PC-3 (cell line): ENCODE results near the gene SPACA1. TPM values are rescaled to one million over a fixed set of nuclear protein-coding genes. Genes with fewer than 3 reads are reported as not detected.

Experiments used
- ATAC-seq: fragments of 200-7000 bp; cut with Tn5 transposase; 2 replicates; pipeline ENCODE4 v1.9.1; 2020; ENCODE audit warnings: mild to moderate bottlenecking, moderate library complexity
- BruUV-seq: library from RNA; stranded (reverse); fragments of 400-500 nt; replicated peaks from 2 replicates; lab custom pipeline; 2021; lab: Mats Ljungman, UMichigan
- CTCF ChIA-PET: fragments of 300-600 bp; sonication (Branson Sonifier 250); formaldehyde crosslinking; loops from one replicate; lab custom pipeline; 2022; ENCODE audit warnings: antibody characterized with exemption; lab: Charles Lee
- POLR2A ChIA-PET: fragments of 300-600 bp; sonication (Branson Sonifier 250); formaldehyde crosslinking; loops from one replicate; lab custom pipeline; 2022; ENCODE audit warnings: antibody characterized with exemption; ENCODE audit not compliant: unreplicated experiment; lab: Charles Lee
- DNase-seq: peaks from one replicate; pipeline ENCODE4 v3.0.0-alpha.2; 2015
- H2AFZ ChIP-seq: fragments of 300-600 bp; sonication (generic); 2 replicates; pipeline ENCODE4 v1.6.0; 2016; ENCODE audit warnings: antibody characterized with exemption, low read length
- H3F3A ChIP-seq: fragments of 300-600 bp; sonication (generic); one replicate; pipeline ENCODE4 v1.6.0; 2017; ENCODE audit warnings: antibody characterized with exemption, low read length, control low read depth, mild to moderate bottlenecking; ENCODE audit not compliant: unreplicated experiment
- H3K27ac ChIP-seq: fragments of 300-600 bp; sonication (generic); 2 replicates; pipeline ENCODE4 v1.5.1; 2016; ENCODE audit warnings: mild to moderate bottlenecking, low read length
- H3K27me3 ChIP-seq: fragments of 300-600 bp; sonication (generic); 2 replicates; pipeline ENCODE4 v1.6.1; 2016; ENCODE audit warnings: low read length, mixed read lengths
- H3K36me3 ChIP-seq: fragments of 300-600 bp; sonication (generic); 2 replicates; pipeline ENCODE4 v1.6.1; 2016; ENCODE audit warnings: low read depth, mixed run types, low read length, mixed read lengths
- H3K4me1 ChIP-seq: fragments of 300-600 bp; sonication (generic); 2 replicates; pipeline ENCODE4 v1.5.1; 2016; ENCODE audit warnings: low read length; ENCODE audit not compliant: insufficient read depth
- H3K4me2 ChIP-seq: fragments of 300-600 bp; sonication (generic); 2 replicates; pipeline ENCODE4 v1.6.0; 2016; ENCODE audit warnings: low read length
- H3K4me3 ChIP-seq: fragments of 300-600 bp; sonication (generic); 2 replicates; pipeline ENCODE4 v1.5.1; 2016; ENCODE audit warnings: mild to moderate bottlenecking, low read length, mixed read lengths
- H3K79me2 ChIP-seq: fragments of 300-600 bp; sonication (generic); 2 replicates; pipeline ENCODE4 v1.6.1; 2017; ENCODE audit warnings: low read length, mixed read lengths
- H3K9ac ChIP-seq: fragments of 300-600 bp; sonication (generic); 2 replicates; pipeline ENCODE4 v1.6.0; 2016; ENCODE audit warnings: mild to moderate bottlenecking, low read length
- H3K9me2 ChIP-seq: fragments of 300-600 bp; sonication (generic); replicated peaks from 2 replicates; pipeline ENCODE4 v1.6.1; 2016; ENCODE audit warnings: mixed run types, low read length, mixed read lengths
- H3K9me3 ChIP-seq: fragments of 300-600 bp; sonication (generic); 2 replicates; pipeline ENCODE4 v1.6.1; 2016; ENCODE audit warnings: low read length, mixed read lengths
- H4K20me1 ChIP-seq: fragments of 300-600 bp; sonication (generic); 2 replicates; pipeline ENCODE4 v1.6.1; 2016; ENCODE audit warnings: low read length, mixed read lengths
- EZH2 ChIP-seq: fragments of 300-600 bp; sonication (generic); IDR thresholded peaks from one replicate; pipeline ENCODE4 v1.6.1; 2017; ENCODE audit warnings: antibody characterized with exemption, mild to moderate bottlenecking, low read length; ENCODE audit not compliant: unreplicated experiment
- EZH2phosphoT487 ChIP-seq: fragments of 300-600 bp; sonication (generic); IDR thresholded peaks from 2 replicates; pipeline ENCODE4 v1.6.1; 2018; ENCODE audit warnings: mild to moderate bottlenecking, antibody characterized with exemption, low read length, borderline replicate concordance
- intact Hi-C: fragments of 100-400 bp; cut with micrococcal nuclease; formaldehyde crosslinking; loops from 2 replicates; pipeline ENCODE4 v1.9.0; 2023
- total RNA-seq: library from RNA; depleted of rRNA; stranded (reverse); fragments of >200 nt; gene quantifications from 2 replicates; pipeline ENCODE4 v1.2.3, GENCODE V29; 2014
- TF ChIP-seq, protein P1 (sequence below): fragments of 300-600 bp; sonication (generic); conservative IDR thresholded peaks from 2 replicates; pipeline ENCODE4 v1.5.1; 2017; ENCODE audit warnings: antibody characterized with exemption, low read depth, mild to moderate bottlenecking, low read length

The SPACA1 gene
- total RNA-seq, 1 experiment from 2014 or later: not detected

DNA sequence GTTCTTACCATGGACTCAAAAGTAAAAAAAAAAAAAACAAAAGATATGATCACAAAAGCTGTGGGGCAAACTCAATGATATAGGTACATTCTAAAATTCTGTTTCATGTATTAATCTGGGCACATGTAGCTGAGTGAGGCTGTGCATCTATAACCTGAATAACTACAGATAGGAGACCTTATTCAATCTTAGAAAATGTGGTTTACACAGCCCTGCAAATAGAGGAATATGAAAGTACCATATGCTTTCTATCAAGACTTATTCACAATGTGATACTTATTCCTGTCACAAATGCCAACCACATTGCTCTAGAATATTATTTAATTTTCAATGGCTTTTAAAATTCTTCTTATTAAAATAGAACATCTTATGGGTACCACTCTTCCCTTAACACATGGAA, 3.1 kb upstream of the SPACA1 start:
- ChIA-PET CTCF (no interaction called here), POLR2A (no interaction called here)
- no peaks in the 10 kb centered on the region for H3K36me3 ChIP-seq
- H3F3A ChIP-seq: no peaks in the 10 kb centered on the region
- H3K79me2 ChIP-seq: no peaks in the 10 kb centered on the region
- H3K9me3 ChIP-seq: no peaks in the 10 kb centered on the region
- DNase-seq (no peak), ATAC-seq (no peak)
- intact Hi-C loops: no loop called here
- no peak overlapping the region for H3K27ac ChIP-seq
- H3K4me1 ChIP-seq: no peaks in the 10 kb centered on the region
- H3K4me2 ChIP-seq: no peak overlapping the region
- no peaks in the 10 kb centered on the region for H4K20me1 ChIP-seq
- no peak overlapping the region for H3K4me3 ChIP-seq
- peaks cover 25% of the 10 kb centered on the region for H3K27me3 ChIP-seq
- BruUV-seq: no TSS peak
- TF ChIP-seq, protein P1, sequence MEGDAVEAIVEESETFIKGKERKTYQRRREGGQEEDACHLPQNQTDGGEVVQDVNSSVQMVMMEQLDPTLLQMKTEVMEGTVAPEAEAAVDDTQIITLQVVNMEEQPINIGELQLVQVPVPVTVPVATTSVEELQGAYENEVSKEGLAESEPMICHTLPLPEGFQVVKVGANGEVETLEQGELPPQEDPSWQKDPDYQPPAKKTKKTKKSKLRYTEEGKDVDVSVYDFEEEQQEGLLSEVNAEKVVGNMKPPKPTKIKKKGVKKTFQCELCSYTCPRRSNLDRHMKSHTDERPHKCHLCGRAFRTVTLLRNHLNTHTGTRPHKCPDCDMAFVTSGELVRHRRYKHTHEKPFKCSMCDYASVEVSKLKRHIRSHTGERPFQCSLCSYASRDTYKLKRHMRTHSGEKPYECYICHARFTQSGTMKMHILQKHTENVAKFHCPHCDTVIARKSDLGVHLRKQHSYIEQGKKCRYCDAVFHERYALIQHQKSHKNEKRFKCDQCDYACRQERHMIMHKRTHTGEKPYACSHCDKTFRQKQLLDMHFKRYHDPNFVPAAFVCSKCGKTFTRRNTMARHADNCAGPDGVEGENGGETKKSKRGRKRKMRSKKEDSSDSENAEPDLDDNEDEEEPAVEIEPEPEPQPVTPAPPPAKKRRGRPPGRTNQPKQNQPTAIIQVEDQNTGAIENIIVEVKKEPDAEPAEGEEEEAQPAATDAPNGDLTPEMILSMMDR: no peak
- no peak for TF ChIP-seq EZH2
- TF ChIP-seq EZH2phosphoT487: no peak
- no peak overlapping the region for H2AFZ ChIP-seq
- H3K9ac ChIP-seq: no peak overlapping the region
- H3K9me2 ChIP-seq: no peaks in the 10 kb centered on the region

DNA sequence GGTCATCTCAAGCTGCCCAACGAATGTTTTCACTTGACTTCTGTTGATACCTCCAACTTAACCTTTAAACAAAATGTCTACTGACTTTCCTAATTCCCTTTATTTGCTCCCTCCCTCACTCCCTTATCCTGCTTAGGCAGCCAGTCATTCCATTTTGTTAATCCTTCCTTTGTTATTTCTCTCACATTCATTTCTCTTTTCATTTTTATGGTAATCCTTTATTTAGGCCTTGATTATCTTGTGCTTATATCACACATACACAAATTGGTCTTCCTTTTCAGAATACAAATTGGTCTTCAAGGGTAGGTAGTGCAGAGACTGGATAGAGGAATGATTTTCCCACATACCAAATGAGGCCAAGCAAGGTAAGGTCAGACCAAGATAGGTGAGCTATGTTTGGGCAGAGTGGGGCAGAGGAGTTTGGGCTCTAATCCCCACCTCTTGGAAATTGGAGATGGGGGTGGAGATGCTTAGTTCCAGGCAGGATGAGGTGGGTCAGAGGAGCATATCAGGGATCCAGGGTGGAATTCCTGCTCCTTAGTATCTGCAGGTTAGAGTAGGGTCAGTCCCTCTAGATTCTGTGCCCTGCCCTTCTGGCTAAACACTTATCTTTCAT, 2.0 kb upstream of the SPACA1 start:
- Histone ChIP-seq H3K4me2 (no peak overlapping the region), H3K9me3 (no peaks in the 10 kb centered on the region), H3K9me2 (no peaks in the 10 kb centered on the region), H3K36me3 (no peaks in the 10 kb centered on the region), H3K27ac (no peak overlapping the region), H3K4me1 (no peaks in the 10 kb centered on the region), H3K79me2 (no peaks in the 10 kb centered on the region), H3K4me3 (no peak overlapping the region), H2AFZ (no peak overlapping the region), H3F3A (no peaks in the 10 kb centered on the region), H4K20me1 (no peaks in the 10 kb centered on the region), H3K27me3 (peaks cover 35% of the 10 kb centered on the region), H3K9ac (no peak overlapping the region)
- DNase-seq (no peak), ATAC-seq (no peak)
- ChIA-PET CTCF (no interaction called here), POLR2A (no interaction called here)
- TF ChIP-seq EZH2 (no peak), EZH2phosphoT487 (no peak)
- TF ChIP-seq, protein P1: no peak
- no TSS peak for BruUV-seq
- intact Hi-C loops: no loop called here

DNA sequence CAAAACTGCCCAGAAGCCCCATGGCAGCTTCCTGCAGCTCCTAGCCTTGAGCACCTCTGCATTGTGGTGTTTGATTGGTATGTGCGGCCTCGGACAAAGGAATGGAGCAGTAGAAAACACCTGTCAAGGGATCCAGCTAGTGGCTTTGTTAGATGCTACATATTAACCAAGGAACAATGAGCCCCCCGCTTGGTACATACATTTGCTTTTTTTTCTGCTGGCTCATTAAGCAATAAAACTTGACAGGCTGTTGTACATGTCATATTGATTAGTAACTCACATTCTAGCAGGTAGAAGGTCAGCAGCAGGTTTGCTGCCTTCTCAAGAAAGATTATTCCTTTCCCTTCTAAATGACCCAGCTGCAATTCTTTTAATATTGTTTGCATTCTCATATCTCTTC, 937 bp downstream of the SPACA1 start:
- ATAC-seq: no peak
- ChIA-PET CTCF (interaction anchor here (0.6 kb wide), 1 partner anchor 225 kb away, joined by 4 read pairs; no protein-coding TSS in a partner anchor), POLR2A (no interaction called here)
- Histone ChIP-seq H3F3A (no peaks in the 10 kb centered on the region), H3K27me3 (peaks cover 57% of the 10 kb centered on the region), H3K9me2 (no peaks in the 10 kb centered on the region), H3K4me1 (no peaks in the 10 kb centered on the region), H4K20me1 (no peaks in the 10 kb centered on the region), H3K79me2 (no peaks in the 10 kb centered on the region), H3K4me3 (no peak overlapping the region), H3K9me3 (no peaks in the 10 kb centered on the region), H3K27ac (no peak overlapping the region), H3K36me3 (no peaks in the 10 kb centered on the region), H2AFZ (no peak overlapping the region), H3K9ac (no peak overlapping the region), H3K4me2 (no peak overlapping the region)
- no peak for DNase-seq
- no peak for TF ChIP-seq EZH2
- TF ChIP-seq EZH2phosphoT487: no peak
- TF ChIP-seq, protein P1: no peak
- intact Hi-C loops: no loop called here
- BruUV-seq: no TSS peak
